IPS-18c (cell line): ENCODE data around the gene KLHL35.

Experiments used
- H3K4me3 ChIP-seq: 2 replicates; pipeline ENCODE4 v1.7.0; 2013; ENCODE audit warnings: low read depth, mild to moderate bottlenecking, low read length, moderate library complexity; ENCODE audit not compliant: insufficient read depth
- H3K9me3 ChIP-seq: one replicate; pipeline ENCODE4 v1.6.1; 2013; ENCODE audit warnings: mild to moderate bottlenecking, low read length, moderate library complexity; ENCODE audit not compliant: control insufficient read depth, insufficient read depth

The KLHL35 gene

DNA sequence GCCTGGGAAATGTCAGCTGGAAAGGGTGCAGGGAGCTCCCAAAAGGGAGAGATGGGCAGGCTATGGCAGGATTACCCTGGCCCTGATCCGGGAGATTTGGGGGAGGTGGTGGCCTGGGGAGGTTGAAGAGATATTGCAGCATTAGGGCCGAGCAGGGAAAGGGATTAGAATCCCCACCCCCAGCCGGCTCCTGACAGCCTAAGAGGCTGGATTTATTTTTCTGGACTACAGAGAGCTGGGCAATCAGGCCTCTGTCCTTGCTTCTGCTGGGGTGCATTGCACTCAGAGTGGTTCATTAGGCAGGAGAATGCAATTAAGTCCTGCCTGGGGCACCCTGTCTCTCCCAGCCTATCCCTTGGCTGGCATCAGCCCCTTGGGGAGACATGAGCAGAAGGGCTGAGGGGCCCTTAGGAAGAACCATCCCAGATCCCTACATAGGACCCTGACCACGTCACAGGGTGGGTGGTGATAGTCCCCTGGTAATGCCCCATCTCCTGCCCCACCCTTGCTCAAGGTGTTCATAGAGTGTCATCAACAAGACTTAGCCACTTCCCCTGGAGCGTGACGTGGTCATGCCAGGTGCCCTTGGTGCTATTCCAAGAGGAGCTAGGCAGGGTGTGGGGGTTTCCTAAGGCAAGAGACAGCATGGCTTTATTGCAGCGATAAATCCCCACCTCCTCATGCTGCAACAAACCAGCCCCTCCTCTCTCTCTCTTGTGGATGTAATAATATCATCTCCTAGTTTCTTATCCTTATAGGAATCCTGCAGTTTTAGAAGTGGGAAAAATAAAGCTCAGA lies 38.4 kb upstream of the KLHL35 start:
- H3K9me3 ChIP-seq, result no peaks in the 10 kb centered on the region
- no peak overlapping the region for H3K4me3 ChIP-seq

DNA sequence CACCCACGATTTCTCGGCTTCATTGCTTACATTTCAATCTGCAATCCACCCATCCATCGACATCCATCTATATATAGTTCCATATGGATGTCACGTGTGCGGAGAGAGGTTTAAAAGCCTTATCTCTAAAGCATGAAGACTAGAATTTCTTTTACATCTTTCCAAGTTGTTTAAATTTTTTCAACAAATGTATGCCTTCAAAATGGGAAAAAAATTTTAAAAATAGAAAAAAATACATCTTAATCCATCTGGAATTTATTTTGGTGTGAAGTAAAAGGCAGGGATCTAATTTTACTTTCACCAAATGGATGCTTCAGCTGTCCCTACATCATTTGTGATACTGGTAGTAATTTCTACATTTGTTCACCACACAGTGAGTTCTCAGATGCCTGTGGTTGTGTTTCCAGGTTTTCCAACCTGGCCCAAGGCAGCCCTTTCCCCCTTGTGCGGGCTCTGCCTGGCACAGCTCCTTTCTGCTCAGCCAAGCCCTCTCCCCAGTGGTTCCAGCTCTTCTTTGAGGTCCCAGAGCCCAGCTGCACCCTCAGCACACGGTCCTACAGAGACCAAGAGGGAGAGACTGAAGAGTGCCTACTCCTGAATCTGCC lies 37.6 kb upstream of the KLHL35 start:
- no peaks in the 10 kb centered on the region for H3K9me3 ChIP-seq
- H3K4me3 ChIP-seq, result no peak overlapping the region

DNA sequence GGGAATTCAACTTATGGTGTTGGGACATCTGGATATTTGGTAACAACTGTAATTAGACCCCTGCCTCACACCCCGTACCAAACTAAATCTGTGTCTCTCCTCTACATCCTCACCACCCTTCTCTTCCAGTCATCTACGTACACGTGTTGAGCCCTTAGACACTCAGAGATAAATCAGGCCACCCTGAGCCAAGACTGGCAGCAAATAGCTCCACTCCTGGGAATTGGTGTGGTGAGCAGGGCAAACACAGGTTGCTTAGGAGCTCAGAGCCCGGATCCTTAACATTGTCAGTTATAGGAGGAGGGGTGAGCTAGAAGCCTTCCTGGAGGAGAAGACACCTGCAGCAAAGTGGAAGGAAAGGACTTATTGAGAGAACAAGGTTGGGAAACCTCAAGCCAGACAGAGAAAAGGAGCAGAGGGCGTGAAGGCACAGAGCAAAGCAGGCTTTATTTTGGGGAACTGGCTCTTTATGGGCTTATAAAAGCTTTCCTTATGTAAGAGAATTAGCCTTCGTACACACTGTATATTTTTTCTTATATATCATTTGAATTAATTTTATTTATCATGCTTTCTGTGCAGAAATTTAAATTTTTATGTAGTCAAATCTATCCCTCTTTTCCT lies 36.9 kb upstream of the KLHL35 start:
- H3K9me3 ChIP-seq, result no peaks in the 10 kb centered on the region
- H3K4me3 ChIP-seq, result no peak overlapping the region

DNA sequence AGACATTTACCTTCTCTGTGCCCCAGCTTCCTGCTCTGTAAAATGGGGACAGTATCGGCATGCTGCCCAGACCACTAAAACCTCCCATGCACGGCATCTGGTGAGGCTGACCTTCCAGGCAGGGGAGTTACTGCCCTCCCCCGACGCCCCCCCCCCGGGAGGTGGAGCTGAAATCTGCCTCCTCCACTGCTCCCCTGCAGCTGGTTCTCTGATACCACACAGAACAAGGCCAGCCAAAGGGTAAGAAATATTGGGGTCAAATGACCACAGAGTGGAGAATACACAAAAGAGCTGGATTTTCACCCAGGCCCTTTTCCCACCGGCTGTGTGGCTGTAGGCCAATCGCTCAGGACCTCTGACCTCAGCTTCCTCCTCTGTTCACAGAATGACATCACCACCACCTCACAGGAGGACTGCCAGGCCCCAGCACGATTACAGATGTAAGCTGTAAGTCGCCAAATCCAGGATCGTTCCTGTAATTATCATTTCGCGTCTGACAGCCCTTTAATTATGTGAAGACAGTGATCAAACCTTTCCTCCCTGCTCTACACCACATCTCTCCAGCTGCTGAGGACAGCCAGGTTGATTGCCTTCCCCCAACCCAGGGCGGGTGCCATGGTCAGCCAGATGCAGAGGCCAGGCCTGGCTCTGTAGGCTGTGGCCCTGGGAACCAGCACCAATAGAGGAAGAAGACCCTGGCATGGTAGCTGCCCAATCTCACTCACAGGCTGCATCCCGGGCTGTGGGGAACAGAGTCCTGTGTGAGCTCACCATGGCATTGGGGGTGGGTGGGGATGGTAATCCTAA lies 35.7 kb upstream of the KLHL35 start:
- H3K9me3 ChIP-seq, result no peaks in the 10 kb centered on the region
- H3K4me3 ChIP-seq, result no peak overlapping the region

DNA sequence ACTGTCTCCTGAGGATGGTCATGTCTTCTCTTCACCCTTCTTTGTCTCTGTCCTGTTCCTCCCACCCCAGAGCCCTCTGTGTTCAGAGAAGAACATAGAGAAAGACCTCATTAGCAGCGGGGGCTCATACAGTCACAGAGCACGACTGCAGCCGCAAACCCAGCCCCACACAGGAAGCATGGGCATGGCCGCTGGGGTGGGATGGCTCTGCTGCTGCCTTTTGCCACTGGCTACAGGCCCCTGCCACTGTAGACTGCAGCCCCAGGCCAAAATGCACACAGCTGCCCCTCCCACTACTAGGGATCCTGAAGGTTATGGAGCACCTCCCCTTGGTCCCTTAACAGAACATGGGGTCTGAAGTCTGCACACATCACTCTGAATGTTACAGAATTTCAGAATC lies 34.9 kb upstream of the KLHL35 start:
- H3K4me3 ChIP-seq, result no peak overlapping the region
- no peaks in the 10 kb centered on the region for H3K9me3 ChIP-seq

DNA sequence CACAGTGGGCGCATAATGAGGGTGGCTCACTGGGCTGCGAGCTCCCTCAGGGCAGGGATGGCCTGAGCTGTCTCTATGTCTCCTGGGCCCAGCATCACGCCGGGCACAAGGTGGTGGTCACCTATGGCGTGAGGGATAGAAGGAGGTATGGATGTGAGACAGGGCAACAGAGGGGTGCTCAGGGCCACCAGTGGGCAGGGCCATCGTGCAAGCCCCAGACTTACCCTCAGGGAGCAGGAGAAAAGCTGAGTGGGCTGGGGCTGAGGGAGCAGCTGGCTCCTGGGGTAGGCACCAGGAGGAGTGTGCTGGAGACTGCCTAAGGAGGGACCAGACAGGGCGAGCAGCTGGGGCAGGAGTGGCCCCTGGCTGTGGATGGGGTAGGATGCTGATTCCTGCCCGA lies 34.3 kb upstream of the KLHL35 start:
- no peak overlapping the region for H3K4me3 ChIP-seq
- H3K9me3 ChIP-seq, result no peaks in the 10 kb centered on the region

DNA sequence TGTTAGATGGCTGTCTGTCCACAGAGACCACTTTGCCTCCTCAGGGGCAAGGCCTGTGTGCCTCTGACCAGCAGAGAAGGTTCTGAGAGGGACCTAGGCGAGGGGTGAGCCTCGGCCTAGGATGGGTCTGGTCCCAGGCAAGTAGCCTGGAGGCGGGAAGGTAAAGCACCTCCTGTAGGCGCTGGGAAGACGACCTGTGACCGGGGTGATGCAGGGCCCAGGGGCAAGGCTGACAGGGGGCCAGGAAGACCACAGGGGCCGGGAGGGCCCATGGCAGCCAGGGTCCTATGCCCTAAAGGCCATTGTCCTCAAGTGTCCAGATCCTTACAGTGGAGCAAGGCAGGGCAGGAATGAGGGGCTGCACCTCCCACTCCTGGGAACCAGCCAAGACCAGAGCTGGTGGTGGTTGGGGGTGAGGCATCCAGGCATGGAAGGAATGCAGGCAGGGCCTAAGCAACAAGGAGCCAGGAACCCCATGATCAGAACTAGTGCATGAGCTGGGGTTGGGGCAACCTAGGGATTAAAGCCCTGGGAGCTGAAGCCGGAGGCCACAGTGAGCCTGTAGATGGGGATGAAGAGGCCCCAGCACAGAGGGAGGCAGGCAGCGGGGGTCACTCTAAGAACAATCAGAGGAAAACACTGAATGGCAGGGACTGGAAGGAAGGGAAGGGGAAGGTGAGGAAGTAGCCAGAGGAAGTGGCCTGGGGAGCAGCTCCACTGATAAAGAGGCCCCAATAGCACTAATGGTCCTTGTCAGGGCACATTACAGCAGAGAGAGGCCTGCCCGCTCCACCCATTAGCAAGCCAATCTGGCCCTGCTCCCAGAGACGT lies 32.9 kb upstream of the KLHL35 start:
- Histone ChIP-seq H3K9me3 (no peaks in the 10 kb centered on the region), H3K4me3 (no peak overlapping the region; the same call in 1 of the 2 replicates)

DNA sequence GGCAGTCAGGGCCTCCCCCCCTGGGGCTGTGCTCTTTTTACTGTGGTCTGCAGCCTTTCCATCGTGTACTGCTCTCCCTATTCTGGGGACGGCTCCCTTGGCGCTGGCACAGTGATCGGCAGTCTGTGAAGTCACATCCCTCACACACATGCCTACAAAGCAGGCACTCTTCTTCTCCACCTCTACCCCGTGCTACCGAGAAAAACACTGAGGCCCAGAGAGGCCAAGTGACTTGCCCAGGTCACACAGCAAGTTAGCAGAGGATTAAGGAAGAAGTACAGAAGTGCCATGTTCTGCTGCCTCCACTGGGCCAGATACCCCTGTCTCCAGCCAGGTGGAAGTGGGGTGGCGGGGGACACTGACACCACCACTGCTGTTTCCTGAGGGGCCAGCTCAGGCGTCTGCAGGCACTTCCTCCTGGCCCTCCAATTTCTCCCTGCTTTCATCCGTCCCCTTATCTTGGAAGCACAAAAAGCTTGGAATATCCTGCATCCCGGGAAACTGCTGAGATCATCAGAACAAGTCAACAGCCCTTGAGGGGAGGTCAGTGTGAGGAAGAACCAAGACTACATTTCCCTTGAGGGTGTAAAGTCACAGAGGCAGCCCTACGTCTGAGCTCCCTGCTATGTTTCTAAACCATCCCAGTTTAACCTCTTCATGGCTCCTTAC lies 30.2 kb upstream of the KLHL35 start:
- Histone ChIP-seq H3K9me3 (no peaks in the 10 kb centered on the region), H3K4me3 (no peak overlapping the region)

DNA sequence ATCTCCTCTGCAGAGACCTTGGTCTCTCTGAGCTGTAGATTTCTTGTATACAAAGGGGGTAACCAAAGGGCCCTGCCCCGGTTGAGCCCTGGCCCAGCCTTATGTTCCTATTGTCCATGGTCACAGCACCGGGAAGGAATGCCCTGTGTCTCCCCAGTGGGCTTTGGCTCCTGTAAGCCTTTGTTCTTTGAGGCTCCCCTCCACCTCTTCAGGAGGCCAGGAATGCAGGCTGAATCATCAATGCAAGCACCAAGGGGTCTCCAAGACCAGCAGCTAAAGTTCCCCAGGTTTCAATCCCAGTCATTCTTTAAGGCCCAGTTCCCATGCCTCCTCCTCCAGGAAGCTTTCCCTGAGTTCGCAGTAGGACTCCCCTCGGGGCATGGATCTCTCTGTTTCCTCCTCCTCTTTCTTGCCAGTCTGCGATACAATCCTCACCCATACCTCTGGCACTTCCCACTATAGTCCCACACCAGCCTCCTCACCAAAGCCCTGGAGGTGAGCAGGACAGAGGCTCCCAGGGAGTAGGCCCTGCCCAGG lies 29.2 kb upstream of the KLHL35 start:
- Histone ChIP-seq H3K4me3 (no peak overlapping the region), H3K9me3 (no peaks in the 10 kb centered on the region)

DNA sequence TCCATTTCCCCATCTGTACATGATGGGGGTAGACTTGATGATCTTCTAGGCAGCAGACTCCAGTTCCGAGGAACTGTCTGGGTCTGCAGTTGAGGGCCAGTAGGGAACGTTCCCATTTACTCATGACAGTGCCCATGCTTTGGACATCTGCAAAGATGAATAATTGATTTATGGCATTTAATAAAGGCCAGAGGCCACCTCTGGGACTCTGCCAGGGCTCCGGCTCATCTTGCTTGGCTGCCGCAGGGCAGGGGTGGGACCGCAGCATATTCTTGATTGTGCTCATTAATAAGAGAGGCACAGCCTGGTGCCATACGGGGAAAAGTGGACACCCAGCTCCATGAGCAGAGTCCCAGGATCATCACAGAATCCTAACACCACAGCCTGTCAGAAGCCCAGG lies 28.1 kb upstream of the KLHL35 start:
- Histone ChIP-seq H3K4me3 (no peak overlapping the region), H3K9me3 (no peaks in the 10 kb centered on the region)

DNA sequence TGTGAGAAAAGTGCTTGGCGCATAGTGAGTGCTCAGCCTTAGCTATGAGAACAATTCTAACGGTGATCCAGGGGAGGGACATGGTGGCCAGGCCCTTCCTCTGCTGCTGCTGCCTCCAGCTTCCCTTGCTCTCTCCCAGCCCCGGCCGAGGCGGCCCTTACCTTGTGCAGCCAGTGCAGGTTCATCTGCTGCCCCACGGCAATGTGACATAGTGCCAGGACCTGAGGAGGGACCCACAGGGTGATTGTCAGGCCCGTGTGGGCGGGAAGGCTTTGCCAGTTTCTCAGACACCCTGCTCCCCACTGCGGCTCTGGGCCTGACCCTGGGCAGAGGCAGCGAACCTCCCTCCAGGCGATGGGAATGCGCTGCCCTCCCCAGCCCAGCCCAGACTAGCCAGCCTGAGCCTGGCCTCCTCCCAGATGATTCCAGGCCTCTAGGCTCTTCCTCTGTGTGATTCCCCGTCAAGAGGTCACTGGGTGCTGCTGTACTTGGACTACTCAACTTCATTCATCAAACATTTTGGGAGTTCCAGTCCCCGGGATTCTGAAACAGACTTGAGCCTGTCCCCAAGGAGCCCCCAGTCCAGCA lies 23.7 kb upstream of the KLHL35 start:
- no peaks in the 10 kb centered on the region for H3K9me3 ChIP-seq

DNA sequence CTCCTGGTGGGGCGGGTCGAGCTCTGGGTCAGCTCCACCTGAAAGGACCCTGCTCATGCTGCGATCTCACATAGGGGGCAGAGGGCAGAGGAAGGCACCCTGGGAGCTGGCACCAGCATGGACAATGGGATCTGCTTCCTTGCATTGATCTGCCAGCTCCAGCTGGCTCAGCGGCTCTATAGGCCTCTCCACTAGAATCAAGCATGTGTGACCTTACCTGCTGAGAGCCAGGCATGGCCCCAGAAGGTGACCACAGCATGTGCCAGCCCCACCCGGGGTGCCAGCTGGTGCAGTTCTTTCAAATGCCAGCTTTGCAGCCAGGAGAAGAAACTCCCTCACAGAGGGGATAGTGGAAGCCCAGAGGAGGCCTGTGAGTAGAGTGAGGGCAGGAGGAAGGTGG lies 22.0 kb upstream of the KLHL35 start:
- no peak overlapping the region for H3K4me3 ChIP-seq
- no peaks in the 10 kb centered on the region for H3K9me3 ChIP-seq

More for the DNA sequence above, 23.7 kb upstream of the KLHL35 start:
- H3K4me3 ChIP-seq, result no peak overlapping the region

DNA sequence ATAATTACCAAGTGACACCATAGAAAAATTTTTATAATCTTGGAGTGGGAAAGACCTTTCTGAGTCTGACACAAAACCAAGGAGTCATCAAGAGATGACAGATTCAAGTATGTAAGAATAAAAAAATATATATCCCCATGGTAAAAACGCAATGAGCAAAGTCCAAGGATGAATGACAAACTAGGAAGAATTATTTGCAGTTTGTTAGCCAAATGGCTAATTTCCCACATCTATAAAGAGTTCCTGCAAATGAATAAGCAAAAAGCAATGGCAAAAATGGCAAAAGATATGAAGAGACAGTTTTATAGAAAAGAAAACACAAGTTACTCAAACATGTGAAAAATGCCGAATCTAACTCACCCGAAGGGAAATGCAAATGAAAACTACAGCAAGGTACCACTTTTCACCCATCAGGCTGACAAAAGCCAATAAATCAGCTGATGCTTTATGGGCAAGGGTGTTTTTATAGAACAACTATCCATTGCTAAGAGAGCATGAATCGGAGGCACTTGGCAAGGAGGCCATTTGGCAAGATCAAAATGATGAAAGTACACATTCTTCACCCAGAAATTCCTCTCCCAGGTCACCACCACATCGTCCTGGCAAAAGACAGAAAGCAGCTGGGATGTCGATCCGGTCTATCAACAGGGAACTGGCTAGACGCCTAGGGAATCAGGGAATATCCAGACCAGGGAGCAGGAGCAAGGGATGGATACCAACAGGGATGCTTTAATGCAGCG lies 21.1 kb upstream of the KLHL35 start:
- Histone ChIP-seq H3K4me3 (no peak overlapping the region), H3K9me3 (no peaks in the 10 kb centered on the region)

DNA sequence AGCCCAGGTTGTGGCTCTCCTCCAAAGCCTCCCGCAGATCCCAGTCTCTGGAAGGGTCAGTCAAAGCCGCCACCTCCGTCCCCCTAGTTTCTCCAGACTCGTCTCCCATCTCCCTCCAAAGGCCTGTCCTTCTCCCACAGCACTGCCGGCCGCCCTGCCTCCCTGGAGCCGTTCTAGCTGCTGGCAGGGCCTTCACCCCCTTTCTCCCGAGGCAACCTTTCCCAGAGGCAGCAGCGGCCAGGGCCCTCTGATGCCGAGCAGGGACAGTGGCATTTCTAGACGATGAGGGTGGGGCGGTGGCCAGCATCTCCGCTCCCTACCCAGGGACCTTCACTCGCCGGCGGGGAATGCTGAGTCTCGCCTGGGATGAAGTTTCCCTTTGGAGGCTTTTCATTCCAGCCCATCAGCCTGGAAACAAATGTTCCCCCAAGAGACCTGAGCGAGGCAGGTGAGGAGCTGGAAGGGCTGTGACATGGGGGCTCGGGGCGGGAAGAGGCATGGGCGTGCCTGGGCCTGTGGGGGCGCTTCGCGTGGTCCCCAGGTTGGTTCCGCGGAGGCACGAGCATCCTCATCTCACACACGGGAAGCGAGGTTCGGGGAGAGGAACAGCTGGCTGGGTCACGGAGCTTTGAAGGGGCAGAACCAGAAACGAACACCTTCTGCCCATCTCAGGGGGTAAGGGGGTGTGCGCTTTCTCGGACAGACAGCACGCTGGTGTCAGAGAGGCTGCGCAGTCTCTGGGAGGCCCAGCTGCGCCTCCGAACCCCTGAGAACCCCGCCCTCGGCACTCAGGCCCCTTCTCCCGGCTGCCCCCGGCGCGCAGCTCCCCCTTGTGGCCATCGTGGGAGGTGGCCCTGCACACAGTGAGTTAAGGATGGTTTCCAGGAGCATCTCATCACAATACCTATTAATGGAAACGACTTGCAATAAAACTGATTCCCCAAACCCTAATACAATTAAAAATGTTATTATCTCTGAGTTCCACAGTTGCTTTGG lies 18.1 kb upstream of the KLHL35 start:
- Histone ChIP-seq H3K9me3 (no peaks in the 10 kb centered on the region), H3K4me3 (no peak overlapping the region)
